ENCODE measurements around the gene TFAP2C.

GRCh38 chr20:56624786-56625681, 4.1 kb upstream of the TFAP2C start:
- TF ChIP-seq POLR2AphosphoS5 (IDR thresholded peaks at IDR 0.05; ENCODE audit: low read length): no peak
- no peak for TF ChIP-seq SIN3A (IDR thresholded peaks at IDR 0.05; ENCODE audit: low read depth, low read length)
- TF ChIP-seq TAF1 (IDR thresholded peaks at IDR 0.05; ENCODE audit: borderline replicate concordance, low read depth, low read length): no peak
- TF ChIP-seq POLR2A (IDR thresholded peaks at IDR 0.05; ENCODE audit: low read depth, low read length): no peak

All from GM12878 (cell line).